Coronary artery (tissue), 2 donors: Measurements from ENCODE around the gene FBXO17.

Source experiments
- DNase-seq: peaks from one replicate; pipeline ENCODE4 v3.0.0-alpha.2; 2017; ENCODE audit warnings: low spot score
- H3K27ac ChIP-seq, 2 donors: fragments of 200-600 bp; sonication (generic); one replicate each; pipeline ENCODE4 v1.5.1; 2016 to 2019
- H3K4me3 ChIP-seq: fragments of 200-600 bp; sonication (generic); 2 replicates; pipeline ENCODE4 v1.5.1; 2016; ENCODE audit warnings: mild to moderate bottlenecking, moderate library complexity
- CTCF ChIP-seq: fragments of 200-600 bp; sonication (generic); IDR thresholded peaks from one replicate; pipeline ENCODE4 v1.5.1; 2019; ENCODE audit warnings: antibody characterized with exemption

Gene FBXO17

GRCh38 chr19:38952395-38953165, 23.0 kb downstream of the FBXO17 start:
- DNase-seq = no peak
- Histone ChIP-seq H3K4me3 (no peak overlapping the region), H3K27ac (no peak overlapping the region)
- TF ChIP-seq CTCF = no peak

- Histone ChIP-seq H3K27ac (no peak overlapping the region), H3K4me3 (no peak overlapping the region)
- TF ChIP-seq CTCF = no peak
- DNase-seq = no peak
Observed at GRCh38 chr19:38951187-38951586, 24.4 kb downstream of the FBXO17 start.

GRCh38 chr19:38949580-38950367, 25.8 kb downstream of the FBXO17 start:
- Histone ChIP-seq H3K4me3 (peak overlapping the region; percentile 65), H3K27ac (no peak overlapping the region)
- DNase-seq = peak; percentile 75
- no peak for TF ChIP-seq CTCF

GRCh38 chr19:38946229-38947010, 29.1 kb downstream of the FBXO17 start:
- Histone ChIP-seq H3K4me3 (no peak overlapping the region), H3K27ac (no peak overlapping the region)
- no peak for TF ChIP-seq CTCF
- DNase-seq = no peak

- no peak overlapping the region for H3K4me3 ChIP-seq
- no peak for TF ChIP-seq CTCF
- no peak overlapping the region for H3K27ac ChIP-seq
- DNase-seq = no peak
Observed at GRCh38 chr19:38945562-38946228, 29.8 kb downstream of the FBXO17 start.

- H3K4me3 ChIP-seq = no peak overlapping the region
- no peak overlapping the region for H3K27ac ChIP-seq
- no peak for TF ChIP-seq CTCF
- no peak for DNase-seq
Observed at GRCh38 chr19:38944981-38945506, 30.5 kb downstream of the FBXO17 start.
